GM04503 (cell line): ENCODE data around the gene LAMB1.
"Not testable (repeated sequence)": the region's sequence is repeated elsewhere in the genome, so short reads cannot be mapped to it uniquely, and the experiment has no call there.

Experiments
- DNase-seq: peaks from one replicate; pipeline ENCODE4 v3.0.0-alpha.2; 2012; ENCODE audit warnings: low read depth

The LAMB1 gene

DNA sequence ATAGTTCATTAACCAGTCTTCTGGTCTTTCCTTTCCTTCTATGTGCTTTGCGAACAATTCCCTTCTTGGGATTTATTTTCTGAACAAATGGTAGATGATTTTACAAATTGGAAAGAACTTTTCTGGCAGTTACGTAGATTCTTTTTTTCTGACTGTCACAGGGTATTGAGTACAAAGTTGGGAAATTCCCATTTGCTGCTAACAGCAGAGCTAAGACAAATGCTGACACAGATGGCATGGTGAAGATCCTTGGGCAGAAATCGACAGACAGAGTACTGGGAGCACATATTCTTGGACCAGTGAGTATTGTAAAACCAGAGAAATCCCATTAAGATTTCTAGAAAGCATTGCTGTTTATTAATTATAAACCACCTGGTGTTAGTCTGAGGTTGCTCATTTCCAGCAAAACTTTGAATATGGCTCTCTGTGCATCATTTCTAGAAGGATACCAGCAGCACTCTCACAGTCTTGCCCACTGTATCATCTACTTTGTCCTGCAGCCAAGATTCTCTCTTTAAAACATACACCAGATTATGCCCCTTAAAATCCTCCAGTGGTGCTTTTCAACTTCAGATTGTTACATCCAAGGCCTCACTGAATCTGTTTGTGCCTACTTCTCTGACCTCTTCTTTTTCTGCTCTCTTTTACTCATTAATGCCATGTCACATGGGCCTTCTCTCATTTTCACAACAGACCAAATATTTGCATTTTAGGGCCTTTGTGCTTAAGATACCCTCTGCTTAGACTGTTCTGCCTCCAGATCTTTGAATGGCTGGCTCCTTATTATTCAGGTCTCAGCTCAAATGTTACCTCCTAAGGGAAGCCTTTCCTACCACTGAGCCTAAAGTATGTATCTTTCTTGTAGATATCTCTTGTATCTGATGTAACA, 85.0 kb downstream of the LAMB1 start:
- no peak for DNase-seq

- no peak for DNase-seq
Measured at GRCh38 chr7:107915541-107915940, 87.4 kb downstream of the LAMB1 start.

DNA sequence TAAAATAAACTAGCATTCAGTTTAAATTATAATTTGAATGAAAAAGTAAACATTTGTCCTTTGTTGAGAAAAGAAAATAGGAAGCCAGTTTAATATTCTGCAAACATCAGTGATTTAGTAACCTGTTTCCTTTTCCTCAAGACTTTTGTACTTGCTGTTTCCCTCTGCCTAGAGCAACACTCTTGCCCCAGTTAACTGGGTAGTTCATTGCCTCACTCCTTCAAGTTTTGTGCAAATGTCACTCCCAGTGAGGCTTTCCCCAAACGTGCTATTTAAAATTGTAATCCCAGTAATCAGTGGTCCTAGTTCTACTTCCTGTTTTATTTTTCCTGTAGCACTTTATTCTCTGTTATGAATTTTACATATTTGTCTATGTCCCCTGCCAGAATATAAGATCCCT, 88.1 kb downstream of the LAMB1 start:
- no peak for DNase-seq

DNA sequence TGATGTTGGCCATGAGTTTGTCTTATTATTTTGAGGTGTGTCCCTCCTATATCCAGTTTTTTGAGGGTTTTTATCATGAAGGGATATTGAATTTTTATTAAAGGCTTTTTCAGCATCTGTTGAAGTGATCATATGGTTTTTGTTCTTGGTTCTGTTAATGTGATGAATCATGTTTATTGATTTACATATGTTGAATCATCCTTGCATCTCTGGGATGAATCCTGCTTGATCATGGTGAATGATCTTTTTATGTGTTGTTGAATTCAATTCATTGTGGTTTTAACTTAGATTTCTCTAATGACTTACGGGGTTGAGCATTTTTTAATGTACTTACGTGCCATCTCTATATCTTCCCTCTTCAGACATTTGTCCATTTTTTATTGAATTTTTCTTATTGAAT, 89.1 kb downstream of the LAMB1 start:
- DNase-seq: no peak

DNA sequence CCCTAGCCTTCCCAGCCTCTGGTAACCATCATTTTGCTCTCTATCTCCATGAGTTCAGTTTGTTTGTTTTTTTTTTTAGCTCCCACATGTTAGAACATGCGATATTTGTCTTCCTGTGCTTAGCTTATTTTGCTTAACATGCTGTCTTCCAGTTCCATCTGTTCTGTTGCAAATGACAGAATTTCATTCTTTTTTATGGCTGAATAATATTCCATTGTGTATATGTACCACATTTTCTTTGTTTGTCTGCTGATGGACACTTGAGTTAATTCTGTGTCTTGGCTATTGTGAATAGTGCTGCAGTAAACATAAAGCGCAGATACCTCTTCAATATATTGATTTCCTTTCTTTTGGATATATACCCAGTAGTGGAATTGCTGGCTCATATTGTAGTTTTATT, 91.0 kb downstream of the LAMB1 start:
- no peak for DNase-seq

DNA sequence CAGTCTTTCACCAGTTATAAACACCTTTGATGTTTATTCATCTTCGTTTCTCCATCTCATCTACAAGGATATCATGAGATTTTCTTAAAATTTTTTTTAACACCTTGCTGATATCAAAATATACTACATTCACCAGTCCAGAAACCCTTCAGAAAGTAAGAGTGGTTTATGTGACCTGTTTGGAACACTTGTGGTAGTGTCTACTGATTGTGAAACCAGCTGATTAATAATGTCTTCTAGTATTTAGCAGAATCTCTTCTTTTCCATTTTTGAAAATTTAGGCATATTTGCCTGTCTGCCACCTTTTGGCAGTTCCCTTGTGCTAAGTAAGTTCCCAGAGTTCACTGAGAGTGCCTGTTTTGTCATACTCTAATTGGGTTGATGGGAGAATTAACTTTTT, 93.5 kb downstream of the LAMB1 start:
- no peak for DNase-seq

DNA sequence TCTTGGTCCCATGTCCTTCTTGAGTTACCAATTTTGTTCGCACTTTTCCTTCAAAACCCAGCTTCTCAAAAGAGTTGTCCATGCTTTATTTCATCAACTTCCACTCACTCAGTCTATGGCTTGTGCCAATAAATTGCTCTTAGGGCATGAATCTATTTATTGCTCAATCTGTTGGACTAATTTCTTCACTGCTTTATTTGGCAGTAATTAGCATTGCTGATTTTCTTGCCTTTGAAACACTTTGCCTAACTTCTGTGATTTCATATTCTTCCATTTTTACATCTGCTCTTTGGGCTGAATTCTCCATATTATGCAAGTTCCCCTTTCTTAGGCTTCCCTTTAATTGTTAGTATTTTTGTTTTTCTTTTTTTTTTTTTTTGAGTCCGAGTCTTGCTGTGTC, 95.2 kb downstream of the LAMB1 start:
- no peak for DNase-seq

DNA sequence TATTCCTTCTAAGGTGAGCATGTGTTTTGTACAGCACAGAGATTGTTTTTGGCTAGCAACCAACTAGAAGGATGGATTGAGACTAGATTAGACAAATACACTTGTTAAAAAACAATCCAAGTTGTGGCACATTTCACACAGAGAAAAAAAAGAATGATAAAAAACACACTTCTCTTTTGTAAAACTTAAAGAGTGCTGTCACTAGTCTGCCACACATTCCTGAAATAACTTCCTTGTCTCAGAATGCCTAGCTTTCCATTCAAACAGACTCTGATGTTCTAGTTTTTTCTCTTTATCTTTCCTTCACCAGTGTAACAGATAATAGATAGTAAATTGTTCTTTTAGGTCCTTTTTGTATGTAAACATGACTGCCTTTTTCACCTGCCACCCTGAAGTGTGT, 100.6 kb downstream of the LAMB1 start:
- DNase-seq: no peak

- DNase-seq: no peak
Measured at GRCh38 chr7:107900496-107901015, 102.4 kb downstream of the LAMB1 start.

- no peak for DNase-seq
Measured at GRCh38 chr7:107898997-107899594, 103.9 kb downstream of the LAMB1 start.

DNA sequence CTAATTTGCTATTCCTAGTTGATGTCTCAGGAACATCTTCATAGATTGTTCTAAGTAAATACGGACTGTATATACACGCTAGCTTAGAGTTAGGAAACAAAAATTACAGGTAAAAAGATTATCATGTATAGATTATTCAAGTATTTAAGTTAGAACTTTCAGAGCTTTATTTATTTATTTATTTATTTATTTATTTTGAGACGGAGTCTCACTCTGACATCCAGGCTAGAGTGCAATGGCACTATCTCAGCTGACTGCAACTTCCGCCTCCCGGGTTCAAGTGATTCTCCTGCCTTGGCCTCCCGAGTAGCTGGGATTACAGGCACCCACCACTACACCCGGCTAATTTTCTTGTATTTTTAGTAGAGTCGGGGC, 110.6 kb downstream of the LAMB1 start:
- not testable (repeated sequence) for DNase-seq

- DNase-seq: peak; percentile 20
Measured at GRCh38 chr7:107891636-107892366, 111.2 kb downstream of the LAMB1 start.

DNA sequence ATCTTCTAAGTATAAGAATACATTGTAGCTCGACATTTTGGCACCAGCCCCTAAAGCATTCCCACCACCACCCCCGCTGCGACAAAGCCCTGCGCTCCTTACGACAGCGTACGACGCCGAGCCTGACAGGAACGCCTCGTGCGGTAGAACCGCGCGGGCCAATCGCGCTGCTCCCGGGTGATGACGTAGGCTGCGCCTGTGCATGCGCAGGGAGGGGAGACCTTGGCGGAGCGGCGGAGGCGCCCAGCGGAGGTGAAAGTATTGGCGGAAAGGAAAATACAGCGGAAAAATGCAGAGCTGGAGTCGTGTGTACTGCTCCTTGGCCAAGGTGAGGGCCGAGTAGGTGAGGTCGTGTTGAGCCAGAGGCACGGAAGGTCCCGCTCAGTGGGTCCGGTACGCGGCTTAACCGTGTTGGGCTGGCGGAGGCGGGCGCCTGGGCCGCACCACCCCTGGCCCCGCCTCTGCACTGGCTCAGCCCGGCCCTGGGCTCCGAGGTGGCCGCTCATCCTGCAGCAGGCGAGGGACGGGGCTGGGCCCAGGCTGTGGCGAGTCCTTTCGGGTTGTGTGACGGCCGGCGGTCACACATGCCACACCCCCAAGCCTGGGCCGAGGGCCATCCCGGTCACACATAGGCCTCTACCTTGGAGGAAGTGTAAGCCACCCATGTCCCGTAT, 111.9 kb downstream of the LAMB1 start, which contains the start of gene DLD:
DLD (plus strand) TSS at position 222 of the 674 bp plus-strand sequence; CDS start at position 290, 68 bp downstream.
- DNase-seq: peak; percentile 60

- DNase-seq: no peak
Measured at GRCh38 chr7:107890493-107890961, 112.4 kb downstream of the LAMB1 start.

GRCh38 chr7:107889992-107890391, 113.0 kb downstream of the LAMB1 start:
- no peak for DNase-seq

DNA sequence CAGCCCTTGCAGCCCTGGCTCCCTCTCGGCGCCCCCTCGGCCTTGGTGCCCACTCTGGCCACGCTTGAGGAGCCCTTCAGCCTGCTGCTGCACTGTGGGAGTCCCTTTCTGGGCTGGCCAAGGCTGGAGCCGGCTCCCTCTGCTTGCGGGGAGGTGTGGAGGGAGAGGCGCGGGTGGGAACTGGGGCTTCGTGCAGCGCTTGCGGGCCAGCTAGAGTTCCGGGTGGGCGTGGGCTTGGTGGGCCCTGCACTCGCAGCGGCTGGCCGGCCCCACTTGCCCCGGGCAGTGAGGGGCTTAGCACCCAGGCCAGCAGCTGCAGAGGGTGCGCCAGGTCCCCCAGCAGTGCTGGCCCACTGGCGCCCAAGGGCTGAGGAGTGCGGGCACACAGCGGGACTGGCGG, 115.1 kb downstream of the LAMB1 start:
- DNase-seq: not testable (repeated sequence)

- DNase-seq: no peak
Measured at GRCh38 chr7:107884066-107884818, 118.7 kb downstream of the LAMB1 start.

DNA sequence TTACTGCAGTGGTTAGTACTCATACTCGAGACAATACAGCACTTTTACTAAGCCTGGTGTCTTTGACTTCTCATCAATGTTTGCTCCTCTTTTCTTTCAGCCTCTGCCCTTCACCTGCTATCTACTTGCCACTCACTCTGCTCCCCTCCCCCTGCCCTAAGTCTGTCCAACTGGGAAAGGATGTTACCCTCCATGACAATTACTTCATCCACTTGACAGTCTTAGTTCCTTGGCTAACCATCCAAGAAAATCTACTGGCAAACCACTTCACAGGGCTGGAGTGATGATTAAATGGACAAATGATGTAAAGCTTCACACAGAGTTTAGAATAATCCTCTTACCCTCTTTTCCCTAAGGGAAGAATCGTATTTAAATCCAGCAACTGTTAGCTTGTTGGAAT, 120.2 kb downstream of the LAMB1 start:
- DNase-seq: no peak

DNA sequence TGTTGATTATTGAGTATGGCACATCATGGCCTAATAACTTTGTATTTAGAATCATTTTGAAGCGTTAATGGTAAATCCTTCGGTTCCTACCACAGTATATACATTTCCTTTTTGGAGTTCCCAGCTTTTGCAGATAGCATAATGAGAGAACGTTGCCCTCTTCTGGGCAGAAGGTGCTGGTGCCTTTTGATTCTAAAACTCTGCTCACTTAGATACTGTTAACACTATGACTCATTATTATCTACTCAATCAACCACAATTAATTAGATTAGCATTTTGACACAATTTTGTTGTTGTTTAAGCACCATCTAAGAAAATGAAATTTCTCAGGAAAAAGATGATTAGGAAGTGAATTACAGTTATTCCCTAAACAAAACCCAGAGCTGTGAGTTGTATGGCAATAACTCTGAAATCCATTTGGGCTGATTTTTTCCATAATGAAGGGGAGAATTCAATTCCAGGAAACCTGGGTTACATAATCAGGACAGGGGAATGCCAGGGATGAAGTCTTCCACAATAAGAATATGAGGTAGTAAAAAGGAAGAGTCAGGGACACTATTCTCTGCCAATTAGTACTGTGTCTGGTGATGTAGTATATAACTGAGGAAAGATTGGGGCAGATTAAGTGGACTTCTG, 123.4 kb downstream of the LAMB1 start:
- DNase-seq: peak; percentile 14

DNA sequence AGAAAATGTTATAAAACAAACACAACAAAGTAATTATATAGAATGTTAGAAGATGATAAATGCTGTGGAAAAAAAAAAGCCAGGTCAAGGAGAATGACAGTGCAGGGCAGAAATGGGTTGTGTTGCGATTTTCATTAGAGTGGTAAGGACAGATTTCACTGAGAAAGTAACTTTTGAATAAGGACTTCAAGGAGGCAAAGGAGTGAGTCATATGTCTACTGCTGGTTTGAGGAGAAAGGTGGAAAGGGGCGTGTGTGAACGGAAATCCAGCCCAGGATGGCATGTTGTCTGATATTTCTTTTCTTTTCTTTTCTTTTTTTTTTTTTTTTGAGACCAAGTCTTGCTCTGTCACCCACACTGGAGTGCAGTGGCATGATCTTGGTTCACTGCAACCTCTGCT, 124.3 kb downstream of the LAMB1 start:
- DNase-seq: no peak
